ENCODE measurements around the gene TSR1.

The TSR1 gene
- 41.5 to 56.1 (median 52.2) reads per million in 3 donors for total RNA-seq

DNA sequence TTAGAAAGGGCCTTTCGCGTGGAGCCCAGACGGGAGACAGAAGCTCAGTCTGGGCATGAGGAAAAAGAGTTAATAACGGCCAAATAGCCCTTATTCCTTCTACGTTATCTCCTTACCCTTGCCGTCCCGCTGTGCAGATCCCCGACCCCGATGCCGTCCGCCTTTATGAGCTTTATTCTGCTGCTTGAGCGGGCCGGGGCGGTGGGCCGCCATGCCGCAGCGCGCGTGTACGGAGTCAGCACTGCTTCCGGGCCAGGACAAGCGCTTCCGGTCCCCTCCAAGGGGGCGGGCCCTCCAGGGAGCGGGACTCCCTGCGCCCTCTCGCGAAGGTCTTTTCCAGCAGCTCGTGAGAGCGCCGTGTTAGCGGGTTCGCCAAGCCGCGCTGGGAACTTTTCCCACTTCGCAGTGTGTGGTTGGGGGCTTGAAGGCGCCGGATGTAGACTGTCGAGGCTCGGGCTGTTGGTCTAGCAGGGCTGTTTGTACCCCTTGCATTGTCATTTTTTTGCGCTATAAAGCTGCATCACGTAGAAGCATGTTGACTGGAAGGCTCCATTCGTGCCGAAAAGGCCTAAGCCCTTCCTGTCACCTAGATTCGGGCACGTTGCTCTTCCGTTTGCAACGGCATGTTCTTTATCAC is at the start of gene TSR1:
Gene TSR1, minus strand, starts transcription at position 243 of the 637 bp plus-strand sequence. Its CDS starts 30 bp downstream, at position 213.
- DNase-seq: peak; percentile 73 to 84 (median 80)
- H3K36me3 ChIP-seq (ENCODE audit: control insufficient read depth, insufficient read depth, low read length): peaks cover 36% of the 10 kb centered on the region
- H3K27me3 ChIP-seq (replicated peaks; ENCODE audit: control insufficient read depth, insufficient read depth, low read length, poor library complexity, severe bottlenecking): no peaks in the 10 kb centered on the region
- peak within 1 kb of the TSS; percentile 66 for H3K4me3 ChIP-seq (ENCODE audit: insufficient read depth, low read depth, low read length, poor library complexity, severe bottlenecking)
- no peaks in the 10 kb centered on the region for H3K9me3 ChIP-seq (ENCODE audit: control insufficient read depth, low read length)
- H3K27ac ChIP-seq (ENCODE audit: insufficient read depth, low read length, poor library complexity, severe bottlenecking): peak within 1 kb of the TSS; percentile 76
- peaks cover 16% of the 10 kb centered on the region for H3K4me1 ChIP-seq (ENCODE audit: control insufficient read depth, insufficient read depth, low read length, poor library complexity, severe bottlenecking)

DNA sequence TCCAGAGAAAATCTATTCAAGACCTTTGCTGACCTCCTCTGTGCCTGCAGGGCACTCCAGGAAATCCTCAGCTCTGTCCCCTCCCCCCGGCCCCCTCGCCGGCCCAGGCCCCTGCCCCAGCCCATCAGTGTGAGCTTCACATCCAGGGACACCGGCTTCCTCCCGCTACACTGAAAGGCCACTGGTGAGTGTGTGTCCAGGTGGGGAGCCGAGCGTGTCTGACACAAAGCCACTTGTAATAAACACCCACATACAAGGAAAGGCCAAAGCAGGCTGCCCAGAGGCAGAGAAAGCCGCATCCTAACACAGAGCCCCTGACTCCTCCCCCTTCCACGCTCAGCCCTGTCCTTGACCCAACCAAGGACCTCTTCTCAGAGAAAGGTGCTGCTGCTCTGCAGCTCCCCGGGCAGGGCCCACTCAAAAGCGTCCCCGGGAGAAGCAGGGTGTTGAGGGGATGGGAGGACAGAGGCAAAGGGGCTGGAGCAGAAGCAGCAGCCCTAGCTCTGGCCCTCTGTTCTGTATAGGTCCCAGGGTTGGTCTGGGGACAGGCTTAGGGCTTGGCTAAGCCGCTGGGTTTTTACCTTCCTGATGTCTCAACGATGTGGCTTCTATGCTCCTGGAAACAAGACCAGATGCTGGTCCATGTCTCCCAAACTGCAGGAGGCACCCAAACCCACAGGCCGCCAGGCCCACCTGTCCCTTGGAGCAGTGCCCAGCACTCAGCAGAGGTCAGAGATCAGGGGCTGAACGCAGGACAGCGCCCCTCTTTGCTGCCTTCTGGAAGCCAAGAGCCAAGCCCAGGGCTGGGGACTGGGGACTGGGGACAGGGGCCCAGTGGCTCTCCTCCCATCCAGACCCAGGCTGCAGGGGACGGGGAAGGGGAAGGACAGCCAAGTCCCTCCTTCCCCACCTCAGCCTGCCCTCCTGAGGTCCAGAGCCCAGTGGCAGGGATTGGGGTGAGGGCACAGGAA is 49.3 kb upstream of the TSR1 start:
- DNase-seq: no peak
- Histone ChIP-seq H3K27me3 (replicated peaks; ENCODE audit: control insufficient read depth, insufficient read depth, low read length, poor library complexity, severe bottlenecking) (no peaks in the 10 kb centered on the region), H3K4me1 (ENCODE audit: control insufficient read depth, insufficient read depth, low read length, poor library complexity, severe bottlenecking) (no peaks in the 10 kb centered on the region), H3K36me3 (ENCODE audit: control insufficient read depth, insufficient read depth, low read length) (peaks cover 12% of the 10 kb centered on the region), H3K4me3 (ENCODE audit: insufficient read depth, low read depth, low read length, poor library complexity, severe bottlenecking) (no peak overlapping the region), H3K9me3 (ENCODE audit: control insufficient read depth, low read length) (no peaks in the 10 kb centered on the region), H3K27ac (ENCODE audit: insufficient read depth, low read length, poor library complexity, severe bottlenecking) (no peak overlapping the region)

DNA sequence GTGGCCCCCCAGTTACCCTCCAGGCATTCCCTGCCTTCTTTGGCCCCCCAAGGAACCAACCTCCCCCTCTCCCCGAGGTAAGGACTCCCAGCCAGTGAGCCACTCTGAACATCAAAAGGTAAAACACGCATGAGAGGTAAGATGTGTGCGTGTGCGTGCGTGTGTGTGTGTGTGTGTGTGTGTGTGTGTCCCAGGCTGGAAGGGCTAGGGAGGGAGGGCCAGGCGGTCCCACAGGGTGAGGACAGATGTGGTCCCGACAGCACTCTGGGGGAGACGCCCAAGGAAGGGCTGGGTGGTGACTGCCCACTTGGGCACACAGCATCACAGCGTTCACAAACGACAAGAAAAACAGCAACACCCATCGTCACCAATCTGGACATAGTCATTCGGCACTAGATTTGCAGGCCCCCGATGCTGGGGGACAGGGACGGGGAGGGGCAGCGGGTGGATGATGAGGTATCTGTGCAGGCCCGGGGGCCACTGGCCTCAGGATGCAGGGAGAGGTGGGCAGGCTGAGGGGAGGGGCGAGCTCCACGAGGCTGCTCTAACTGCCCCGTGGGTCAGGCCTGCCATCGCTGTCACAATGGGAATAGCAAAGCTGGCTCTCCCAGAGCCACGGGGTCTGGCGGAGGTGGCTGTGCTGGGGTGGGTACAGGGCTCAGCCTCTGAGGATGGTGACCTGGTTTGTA is 48.3 kb upstream of the TSR1 start:
- H3K36me3 ChIP-seq (ENCODE audit: control insufficient read depth, insufficient read depth, low read length): peaks cover 16% of the 10 kb centered on the region
- DNase-seq: no peak

GRCh38 chr17:2383628-2384167 is 47.4 kb upstream of the TSR1 start:
- Histone ChIP-seq H3K36me3 (ENCODE audit: control insufficient read depth, insufficient read depth, low read length) (peaks cover 16% of the 10 kb centered on the region), H3K27ac (ENCODE audit: insufficient read depth, low read length, poor library complexity, severe bottlenecking) (no peak overlapping the region), H3K4me3 (ENCODE audit: insufficient read depth, low read depth, low read length, poor library complexity, severe bottlenecking) (no peak overlapping the region), H3K4me1 (ENCODE audit: control insufficient read depth, insufficient read depth, low read length, poor library complexity, severe bottlenecking) (no peaks in the 10 kb centered on the region), H3K9me3 (ENCODE audit: control insufficient read depth, low read length) (no peaks in the 10 kb centered on the region), H3K27me3 (replicated peaks; ENCODE audit: control insufficient read depth, insufficient read depth, low read length, poor library complexity, severe bottlenecking) (no peaks in the 10 kb centered on the region)
- no peak for DNase-seq

More for the DNA sequence above, 48.3 kb upstream of the TSR1 start:
- Histone ChIP-seq H3K4me1 (ENCODE audit: control insufficient read depth, insufficient read depth, low read length, poor library complexity, severe bottlenecking) (no peaks in the 10 kb centered on the region), H3K4me3 (ENCODE audit: insufficient read depth, low read depth, low read length, poor library complexity, severe bottlenecking) (no peak overlapping the region), H3K27ac (ENCODE audit: insufficient read depth, low read length, poor library complexity, severe bottlenecking) (no peak overlapping the region), H3K27me3 (replicated peaks; ENCODE audit: control insufficient read depth, insufficient read depth, low read length, poor library complexity, severe bottlenecking) (no peaks in the 10 kb centered on the region), H3K9me3 (ENCODE audit: control insufficient read depth, low read length) (no peaks in the 10 kb centered on the region)

DNA sequence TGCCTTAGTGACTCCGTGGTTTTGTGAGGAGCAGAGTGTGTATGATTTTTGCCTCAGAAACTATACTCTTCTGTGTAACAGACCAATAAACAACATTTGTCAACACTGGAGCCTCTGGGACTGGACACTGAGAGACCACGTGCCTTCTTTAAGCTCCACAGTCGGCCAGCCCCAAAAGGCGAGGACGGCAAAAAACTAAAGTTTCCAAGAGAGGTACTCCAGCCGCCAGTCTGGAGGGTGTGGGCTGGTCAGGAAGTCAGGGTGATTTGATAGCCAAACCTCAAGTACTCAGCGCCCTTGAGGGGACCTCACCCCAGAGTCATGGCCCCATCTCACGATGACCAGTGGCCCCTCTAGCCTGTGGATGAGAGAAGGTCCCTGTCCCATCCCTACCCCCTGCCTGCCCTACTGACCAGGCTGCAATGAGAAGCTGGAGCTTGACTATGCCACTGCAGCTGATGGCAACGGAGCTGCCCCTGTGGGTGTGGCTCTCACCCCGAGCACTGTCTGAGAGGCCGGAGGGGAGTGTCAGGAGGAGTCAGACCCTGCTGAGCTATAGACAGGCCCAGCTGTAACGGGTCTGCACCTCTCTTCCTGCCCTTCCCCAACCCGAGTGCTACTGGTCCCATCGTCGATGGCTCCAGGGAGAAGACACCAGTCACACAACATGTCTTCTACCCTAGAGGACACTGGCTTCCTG is 44.8 kb upstream of the TSR1 start:
- H3K4me1 ChIP-seq (ENCODE audit: control insufficient read depth, insufficient read depth, low read length, poor library complexity, severe bottlenecking): no peaks in the 10 kb centered on the region
- no peaks in the 10 kb centered on the region for H3K27me3 ChIP-seq (replicated peaks; ENCODE audit: control insufficient read depth, insufficient read depth, low read length, poor library complexity, severe bottlenecking)
- no peak overlapping the region for H3K27ac ChIP-seq (ENCODE audit: insufficient read depth, low read length, poor library complexity, severe bottlenecking)
- peaks cover 14% of the 10 kb centered on the region for H3K36me3 ChIP-seq (ENCODE audit: control insufficient read depth, insufficient read depth, low read length)
- no peaks in the 10 kb centered on the region for H3K9me3 ChIP-seq (ENCODE audit: control insufficient read depth, low read length)
- no peak for DNase-seq
- no peak overlapping the region for H3K4me3 ChIP-seq (ENCODE audit: insufficient read depth, low read depth, low read length, poor library complexity, severe bottlenecking)

DNA sequence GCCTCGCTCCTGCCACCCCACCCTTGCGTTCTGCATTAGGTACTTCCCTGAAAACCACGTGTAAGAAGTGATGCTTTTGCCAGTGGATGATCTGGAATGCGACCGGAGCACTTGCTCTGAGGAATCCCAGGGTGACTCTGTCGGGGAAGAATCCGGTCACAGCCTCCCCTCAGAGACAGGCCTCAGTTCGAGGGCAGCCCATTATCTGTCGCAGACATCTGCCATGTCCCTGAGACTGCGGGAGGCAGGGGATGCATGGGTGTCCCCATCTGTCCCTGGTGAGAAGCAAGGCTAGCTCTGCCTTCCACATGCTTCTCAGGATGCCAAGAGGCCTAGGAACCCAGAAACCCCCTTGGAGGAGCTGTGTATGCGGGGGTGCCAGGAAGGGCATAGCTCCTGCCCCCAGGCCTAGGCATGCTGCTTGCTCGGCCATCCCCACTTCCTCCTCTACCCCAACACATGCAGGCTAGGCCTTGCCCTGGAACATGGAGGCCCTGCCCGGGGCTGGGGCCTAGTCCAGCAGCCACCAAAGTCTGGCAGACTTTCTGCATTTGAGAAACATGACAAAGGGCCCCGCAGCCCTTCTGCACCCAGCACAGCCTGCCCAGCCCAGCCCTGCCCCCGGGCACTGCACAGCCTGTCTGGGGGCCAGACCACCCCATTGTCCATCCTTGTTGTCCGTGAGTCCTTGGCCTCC is 44.1 kb upstream of the TSR1 start:
- H3K9me3 ChIP-seq (ENCODE audit: control insufficient read depth, low read length): no peaks in the 10 kb centered on the region
- H3K27ac ChIP-seq (ENCODE audit: insufficient read depth, low read length, poor library complexity, severe bottlenecking): no peak overlapping the region
- peaks cover 19% of the 10 kb centered on the region for H3K36me3 ChIP-seq (ENCODE audit: control insufficient read depth, insufficient read depth, low read length)
- no peak for DNase-seq
- H3K4me3 ChIP-seq (ENCODE audit: insufficient read depth, low read depth, low read length, poor library complexity, severe bottlenecking): no peak overlapping the region
- H3K27me3 ChIP-seq (replicated peaks; ENCODE audit: control insufficient read depth, insufficient read depth, low read length, poor library complexity, severe bottlenecking): no peaks in the 10 kb centered on the region
- no peaks in the 10 kb centered on the region for H3K4me1 ChIP-seq (ENCODE audit: control insufficient read depth, insufficient read depth, low read length, poor library complexity, severe bottlenecking)

DNA sequence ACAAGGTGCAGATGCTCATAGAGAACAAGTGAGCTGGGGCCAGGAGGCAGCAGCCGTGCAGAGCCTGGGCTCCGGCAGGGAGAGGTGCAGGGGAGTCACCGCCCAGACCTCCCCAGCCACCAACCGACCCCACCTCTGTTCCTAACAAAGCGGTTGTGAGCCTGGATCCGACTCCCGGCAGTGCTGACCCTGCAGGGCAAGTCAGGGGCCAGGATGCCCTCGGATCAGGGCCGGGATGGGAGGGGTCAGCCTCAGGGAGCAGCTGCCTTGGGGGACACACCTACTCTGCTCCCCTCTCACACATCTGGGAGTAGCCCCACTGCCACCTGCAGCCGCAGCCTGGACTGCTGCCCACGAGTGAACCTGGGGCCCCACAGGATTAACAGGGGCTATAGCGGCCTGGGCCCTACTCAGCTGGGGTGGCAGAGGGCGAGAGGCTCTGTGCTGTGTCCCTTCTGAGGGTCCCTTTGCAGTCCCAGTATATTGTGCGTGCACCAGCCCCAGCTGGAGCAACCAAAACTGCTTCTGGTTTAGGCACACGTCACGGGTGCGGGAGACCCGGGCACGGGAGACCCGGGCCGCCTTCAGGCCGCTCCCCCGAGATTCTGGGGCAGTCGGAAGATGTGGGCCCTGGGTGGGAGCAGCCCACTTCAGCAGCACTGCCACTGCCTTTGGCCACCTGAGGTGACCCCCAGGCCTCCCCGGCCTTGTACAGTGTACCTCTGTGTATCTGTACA is 43.4 kb upstream of the TSR1 start:
- Histone ChIP-seq H3K27me3 (replicated peaks; ENCODE audit: control insufficient read depth, insufficient read depth, low read length, poor library complexity, severe bottlenecking) (no peaks in the 10 kb centered on the region), H3K27ac (ENCODE audit: insufficient read depth, low read length, poor library complexity, severe bottlenecking) (no peak overlapping the region), H3K4me1 (ENCODE audit: control insufficient read depth, insufficient read depth, low read length, poor library complexity, severe bottlenecking) (no peaks in the 10 kb centered on the region), H3K4me3 (ENCODE audit: insufficient read depth, low read depth, low read length, poor library complexity, severe bottlenecking) (no peak overlapping the region), H3K36me3 (ENCODE audit: control insufficient read depth, insufficient read depth, low read length) (peaks cover 19% of the 10 kb centered on the region), H3K9me3 (ENCODE audit: control insufficient read depth, low read length) (no peaks in the 10 kb centered on the region)
- DNase-seq: no peak

- H3K36me3 ChIP-seq (ENCODE audit: control insufficient read depth, insufficient read depth, low read length): peaks cover 19% of the 10 kb centered on the region
- H3K27ac ChIP-seq (ENCODE audit: insufficient read depth, low read length, poor library complexity, severe bottlenecking): no peak overlapping the region
- no peaks in the 10 kb centered on the region for H3K9me3 ChIP-seq (ENCODE audit: control insufficient read depth, low read length)
- DNase-seq: no peak
- H3K4me3 ChIP-seq (ENCODE audit: insufficient read depth, low read depth, low read length, poor library complexity, severe bottlenecking): no peak overlapping the region
- no peaks in the 10 kb centered on the region for H3K27me3 ChIP-seq (replicated peaks; ENCODE audit: control insufficient read depth, insufficient read depth, low read length, poor library complexity, severe bottlenecking)
- H3K4me1 ChIP-seq (ENCODE audit: control insufficient read depth, insufficient read depth, low read length, poor library complexity, severe bottlenecking): no peaks in the 10 kb centered on the region
Measured at GRCh38 chr17:2378905-2379304, 42.6 kb upstream of the TSR1 start.

Measured in effector memory CD4-positive, alpha-beta T cell (primary cell).